ENCODE data around the gene PTGDS. TPM values are rescaled to one million over a fixed set of nuclear protein-coding genes. Genes with fewer than 3 reads are reported as not detected.
A peak's percentile ranks its signal among the peaks of the same experiment; 100 is the strongest.

Gene PTGDS
- 49.6 TPM for total RNA-seq (ENCODE audit: insufficient read depth, low replicate concordance)

DNA sequence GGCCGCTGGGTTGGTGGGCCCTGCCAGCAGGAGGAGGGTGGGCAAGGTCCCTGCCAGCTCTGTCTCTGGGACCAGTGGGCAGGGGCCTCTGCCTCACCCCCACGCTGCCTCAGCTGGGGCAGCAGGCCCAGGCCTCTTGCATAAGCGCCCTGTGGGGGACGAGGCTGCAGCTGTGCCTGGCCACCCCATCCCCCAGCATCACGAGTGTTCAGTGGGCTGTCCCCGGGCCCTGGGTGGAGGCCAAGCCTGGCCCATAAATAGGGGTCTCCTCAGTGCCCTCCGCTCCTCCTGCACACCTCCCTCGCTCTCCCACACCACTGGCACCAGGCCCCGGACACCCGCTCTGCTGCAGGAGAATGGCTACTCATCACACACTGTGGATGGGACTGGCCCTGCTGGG, at the start of gene PTGDS:
Gene PTGDS (plus strand): TSS at position 282 of the 400 bp plus-strand sequence. CDS start 75 bp downstream, at position 357.
- DNase-seq (ENCODE audit: low spot score): no peak

DNA sequence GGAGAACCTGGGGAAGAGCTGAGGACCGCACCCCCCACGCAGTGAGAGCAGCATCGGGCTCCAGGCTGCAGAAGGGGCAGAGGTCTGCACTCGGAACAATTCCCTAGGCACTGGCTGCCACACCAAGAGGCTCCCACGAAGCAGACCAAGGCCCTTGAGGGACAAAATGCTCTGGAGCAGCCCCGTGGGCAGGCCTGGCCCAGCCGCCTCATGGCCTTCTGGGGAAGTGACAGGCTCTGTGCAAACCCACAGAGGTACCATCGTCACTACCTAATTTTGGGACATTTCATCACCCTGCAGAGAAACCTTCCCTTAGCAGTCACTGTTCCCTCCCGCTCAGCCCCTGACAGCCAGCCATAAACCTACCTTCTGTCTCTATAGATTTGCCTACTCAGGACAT, 48.7 kb upstream of the PTGDS start:
- DNase-seq (ENCODE audit: low spot score): no peak

DNA sequence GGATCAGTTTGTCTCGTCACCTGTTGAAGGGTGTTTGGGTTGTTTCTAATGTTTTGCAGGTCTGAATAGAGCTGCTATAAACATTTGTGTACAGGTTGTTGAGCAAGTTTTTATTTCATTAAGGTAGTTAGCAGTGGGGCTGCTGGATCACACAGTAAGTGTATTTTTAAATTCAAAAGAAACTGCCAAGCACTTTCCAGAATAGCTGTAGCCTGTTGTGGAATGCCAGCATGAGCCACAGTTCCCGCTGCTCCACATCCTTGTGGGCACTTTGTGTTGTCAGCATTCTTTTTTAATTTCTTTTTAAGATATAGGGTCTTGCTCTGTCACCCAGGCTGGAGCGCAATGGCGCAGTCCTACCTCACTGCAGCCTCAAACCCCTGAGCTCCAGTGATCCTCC, 47.3 kb upstream of the PTGDS start:
- DNase-seq (ENCODE audit: low spot score): no peak

DNA sequence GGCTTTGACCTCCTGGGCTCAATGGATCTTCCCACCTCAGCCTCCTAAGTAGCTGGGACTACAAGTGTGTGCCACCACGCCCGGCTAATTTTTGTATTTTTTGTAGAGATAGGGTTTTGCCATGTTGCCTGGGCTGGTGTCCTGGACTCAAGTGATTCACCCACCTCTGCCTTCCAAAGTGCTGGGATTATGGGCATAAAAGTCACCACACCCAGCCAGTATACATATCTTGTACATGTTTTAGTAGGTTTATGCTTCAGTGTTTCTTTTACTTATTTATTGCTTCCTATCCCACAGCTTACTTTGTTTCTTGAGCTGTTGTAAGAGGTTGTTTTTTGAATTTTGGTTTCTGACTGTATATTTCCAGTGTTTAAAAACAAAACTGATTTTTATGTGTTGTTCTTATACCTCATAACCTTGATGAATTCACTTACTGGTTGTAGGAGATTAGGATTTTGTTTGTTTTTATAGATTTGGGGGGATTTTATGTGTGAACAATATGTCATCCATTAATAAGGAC, 45.6 kb upstream of the PTGDS start:
- no peak for DNase-seq (ENCODE audit: low spot score)

- no peak for DNase-seq (ENCODE audit: low spot score)
Measured at GRCh38 chr9:136934277-136934676, 43.0 kb upstream of the PTGDS start.

GRCh38 chr9:136935651-136936050, 41.7 kb upstream of the PTGDS start:
- DNase-seq (ENCODE audit: low spot score): no peak

GRCh38 chr9:136936645-136937170, 40.6 kb upstream of the PTGDS start:
- no peak for DNase-seq (ENCODE audit: low spot score)

DNA sequence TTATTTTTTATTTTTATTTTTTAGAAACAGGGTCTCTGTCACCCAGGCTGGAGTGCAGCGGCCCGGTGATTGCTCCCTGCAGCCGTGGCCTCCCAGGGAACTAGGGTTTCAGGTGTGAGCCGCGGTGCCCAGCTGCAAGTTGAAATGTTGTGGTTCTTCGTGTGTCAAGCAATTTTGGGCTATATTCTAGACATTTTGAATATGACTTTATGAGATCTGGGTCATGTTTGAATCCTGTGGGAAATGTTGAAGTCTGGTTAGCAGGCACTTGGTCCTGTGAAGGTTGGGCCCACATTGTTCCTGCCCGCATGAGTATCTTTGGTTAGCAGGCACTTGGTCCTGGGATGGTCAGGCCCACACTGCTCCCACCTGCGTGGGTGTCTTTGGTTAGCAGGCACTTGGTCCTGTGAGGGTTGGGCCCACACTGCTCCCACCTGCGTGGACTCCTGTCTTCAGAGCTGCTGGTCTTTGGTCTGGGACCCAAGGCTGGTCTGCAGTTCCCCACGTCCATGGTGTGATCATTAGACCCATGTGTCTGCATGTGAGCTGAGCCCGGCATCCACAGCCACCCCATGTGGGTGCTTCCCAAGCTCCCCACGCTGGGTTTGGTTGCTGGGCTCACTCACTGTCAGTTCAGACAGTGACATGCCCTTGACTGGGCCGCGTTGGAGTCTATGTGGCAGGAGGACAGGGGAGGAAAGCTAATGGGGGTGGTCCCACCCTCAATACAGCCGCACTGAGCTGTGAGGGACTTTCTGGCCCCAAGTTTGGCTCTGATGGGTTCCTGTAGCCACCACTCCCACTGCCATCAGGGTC, 39.9 kb upstream of the PTGDS start:
- DNase-seq (ENCODE audit: low spot score): no peak

- DNase-seq (ENCODE audit: low spot score): no peak
Measured at GRCh38 chr9:136939431-136939995, 37.8 kb upstream of the PTGDS start.

DNA sequence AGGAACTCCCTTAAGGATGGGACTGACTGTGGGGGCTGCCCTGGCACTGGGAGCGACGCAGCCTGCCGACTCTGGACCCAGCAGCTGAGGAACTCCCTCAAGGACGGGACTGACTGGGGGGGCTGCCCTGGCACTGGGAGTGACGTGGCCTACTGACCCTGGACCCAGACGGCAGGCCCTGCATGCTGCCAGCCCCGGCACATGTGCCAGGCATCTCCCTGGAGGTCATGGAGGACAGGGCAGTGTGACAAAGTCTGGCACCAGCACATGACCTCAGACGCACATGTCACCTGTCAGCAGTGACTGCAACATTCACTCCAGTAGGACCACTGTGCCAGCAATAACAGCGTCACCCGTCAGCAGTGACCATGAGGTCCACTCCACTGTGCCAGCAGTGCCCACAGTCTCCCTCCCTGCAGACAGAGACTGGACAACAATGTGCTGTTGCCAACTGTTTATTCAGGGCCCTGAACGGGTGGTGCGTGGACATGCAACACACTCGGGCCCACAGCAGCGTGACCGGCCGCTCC, 37.2 kb upstream of the PTGDS start:
- no peak for DNase-seq (ENCODE audit: low spot score)

DNA sequence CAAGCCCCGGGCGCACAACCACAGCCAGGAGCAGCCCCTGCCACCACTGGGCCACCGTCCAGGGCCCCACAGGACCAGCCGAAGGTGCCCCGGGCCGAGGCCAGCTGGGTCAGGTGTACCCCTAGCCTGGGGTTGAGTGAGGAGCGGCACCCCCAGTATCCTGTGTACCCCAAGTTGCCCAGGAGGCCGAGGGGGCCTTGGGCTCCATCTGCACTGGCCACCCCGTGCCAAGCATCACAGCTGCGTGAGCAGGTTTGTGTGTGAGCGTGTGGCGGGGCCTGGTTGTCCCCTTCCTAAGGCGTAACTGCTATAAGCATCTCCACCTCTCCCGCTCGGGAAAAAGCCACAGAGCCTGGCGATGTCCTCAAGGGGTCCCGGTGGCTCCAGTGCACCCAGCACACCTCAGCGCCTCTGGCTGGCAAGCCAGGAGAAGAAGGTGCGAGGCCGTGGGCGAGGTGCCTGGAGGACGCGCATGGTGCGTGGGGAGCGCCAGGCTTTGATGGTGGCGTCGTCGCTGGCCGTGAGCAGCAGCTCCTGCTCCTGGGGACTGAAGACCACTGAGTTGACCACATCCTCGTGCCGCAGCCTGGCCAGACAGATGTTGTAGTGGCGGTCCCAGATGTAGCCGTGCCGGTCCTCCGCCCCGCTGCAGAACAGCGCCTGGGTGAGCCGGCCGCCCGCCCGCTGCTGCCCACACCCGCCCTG, 36.6 kb upstream of the PTGDS start:
- DNase-seq (ENCODE audit: low spot score): no peak

DNA sequence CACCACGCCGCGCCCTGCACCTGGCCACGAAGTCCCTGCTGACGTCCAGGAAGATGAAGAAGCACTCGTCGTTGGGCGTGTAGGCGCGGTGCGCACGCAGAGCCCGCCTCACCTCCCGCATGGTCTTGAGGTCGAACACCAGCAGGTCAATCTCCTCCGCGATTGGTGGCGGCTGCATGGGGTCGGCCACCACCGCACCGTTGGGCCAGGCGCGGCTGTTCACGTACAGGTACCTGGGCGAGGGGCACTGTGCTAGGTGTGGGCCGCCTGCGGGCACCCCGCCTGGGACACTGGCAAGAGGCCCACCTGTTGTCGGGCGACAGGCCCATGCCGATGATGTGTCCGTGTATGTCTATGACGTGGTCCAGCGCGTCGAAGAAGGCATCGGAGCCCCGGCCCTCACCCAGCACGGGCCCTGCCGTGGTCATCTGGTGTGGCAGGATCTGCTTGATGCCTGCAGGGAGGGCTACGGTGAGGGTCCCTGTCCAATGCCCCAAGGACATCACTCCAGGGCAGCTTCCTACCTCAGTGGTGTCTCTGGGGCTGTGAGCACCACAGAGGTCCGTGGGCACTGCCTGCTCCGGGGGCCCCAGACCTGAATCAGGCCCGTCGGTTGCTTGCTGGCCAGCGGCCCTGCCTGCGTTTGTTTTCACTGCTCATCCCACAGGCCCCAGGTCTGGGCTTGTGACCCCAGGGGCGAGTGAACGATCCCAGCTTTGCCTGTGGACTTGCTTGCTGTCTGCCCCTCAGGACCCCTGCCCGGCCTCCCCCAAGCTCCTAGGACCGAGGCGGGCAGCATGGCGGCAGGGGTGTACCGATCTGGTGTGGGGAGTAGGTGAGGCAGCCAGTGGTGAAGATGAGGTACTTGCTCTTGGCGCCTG, 35.8 kb upstream of the PTGDS start:
- no peak for DNase-seq (ENCODE audit: low spot score)

- no peak for DNase-seq (ENCODE audit: low spot score)
Measured at GRCh38 chr9:136942112-136942880, 35.0 kb upstream of the PTGDS start.

GRCh38 chr9:136942881-136943230, 34.4 kb upstream of the PTGDS start:
- no peak for DNase-seq (ENCODE audit: low spot score)

GRCh38 chr9:136943291-136944211, 33.8 kb upstream of the PTGDS start:
- DNase-seq (ENCODE audit: low spot score): no peak

GRCh38 chr9:136944212-136944518, 33.1 kb upstream of the PTGDS start:
- DNase-seq (ENCODE audit: low spot score): no peak

DNA sequence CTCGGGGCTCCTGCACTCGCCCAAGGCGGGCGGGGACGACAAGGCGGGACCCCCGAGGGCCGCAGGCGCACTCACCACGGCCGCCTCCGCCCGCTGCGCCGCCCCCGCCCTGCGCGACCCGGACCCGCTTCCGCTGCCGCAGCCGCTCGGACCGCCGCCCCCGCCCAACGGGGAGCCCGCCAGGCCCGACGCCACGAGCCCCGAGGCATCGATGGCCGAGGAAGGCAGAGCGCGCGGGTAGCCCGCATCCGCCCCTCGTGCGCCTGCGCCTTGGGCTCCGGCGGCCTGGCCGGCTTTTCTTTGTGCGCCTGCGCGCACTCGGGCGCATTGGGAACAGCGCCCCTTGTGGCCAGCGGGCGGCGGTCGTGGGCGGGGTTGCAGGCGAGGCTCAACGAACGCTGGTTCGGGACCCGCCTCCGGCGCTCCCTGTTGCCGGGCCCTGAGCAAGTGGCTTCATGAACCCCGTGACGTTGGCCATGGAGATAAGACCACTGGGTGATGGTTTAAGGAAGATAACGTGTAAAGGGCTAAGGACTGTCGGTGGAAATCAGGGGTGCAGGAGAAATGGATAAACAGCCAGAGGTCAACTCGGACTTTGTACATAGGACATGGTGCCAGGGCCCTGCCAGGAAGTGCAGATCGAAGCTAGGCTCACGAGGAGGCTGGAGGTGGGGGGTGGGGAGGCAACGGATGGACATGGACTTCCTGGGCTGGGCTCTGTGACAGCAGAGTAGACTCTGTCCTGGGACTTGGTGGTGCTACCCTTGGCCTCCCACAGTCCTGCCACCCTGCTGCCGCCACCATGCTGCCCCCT, 32.6 kb upstream of the PTGDS start, which contains the start of the genes C8G and FBXW5:
Gene C8G (plus strand): TSS at position 725 of the 814 bp plus-strand sequence. CDS start 78 bp downstream, at position 803.
Gene FBXW5 (minus strand): TSS at position 220 of the 814 bp plus-strand sequence. CDS start 655 bp downstream, outside the sequence.
- DNase-seq (ENCODE audit: low spot score): peak; percentile 97

Measured in umbilical cord (tissue), 2 donors.